Mucosa of stomach (tissue), 1 donor: Measurements from ENCODE around the gene YES1.
"Not testable (repeated sequence)": the region's sequence is repeated elsewhere in the genome, so short reads cannot be mapped to it uniquely, and the experiment has no call there.

ENCODE experiments used
- H3K27me3 ChIP-seq: one replicate; pipeline ENCODE4 v1.7.0; 2013; ENCODE audit warnings: mild to moderate bottlenecking, low read length; ENCODE audit not compliant: control insufficient read depth, insufficient read depth
- H3K36me3 ChIP-seq: one replicate; pipeline ENCODE4 v1.7.0; 2013; ENCODE audit warnings: low read length; ENCODE audit not compliant: control insufficient read depth, insufficient read depth
- H3K4me1 ChIP-seq: one replicate; pipeline ENCODE4 v1.7.0; 2013; ENCODE audit warnings: mild to moderate bottlenecking, low read length; ENCODE audit not compliant: control insufficient read depth, insufficient read depth
- H3K4me3 ChIP-seq: one replicate; pipeline ENCODE4 v1.7.0; 2013; ENCODE audit warnings: low read length
- H3K9ac ChIP-seq: one replicate; pipeline ENCODE4 v1.7.0; 2013; ENCODE audit warnings: mild to moderate bottlenecking, low read length, moderate library complexity
- H3K9me3 ChIP-seq: one replicate; pipeline ENCODE4 v1.7.0; 2013; ENCODE audit warnings: mild to moderate bottlenecking, low read length, moderate library complexity; ENCODE audit not compliant: control insufficient read depth
- donor health status: Pancreatic carcinoma.

YES1 gene

GRCh38 chr18:770583-770961 is 41.5 kb downstream of the YES1 start:
- Histone ChIP-seq H3K4me1 (peaks cover 22% of the 10 kb centered on the region), H3K36me3 (no peaks in the 10 kb centered on the region), H3K9ac (no peak overlapping the region), H3K27me3 (no peaks in the 10 kb centered on the region), H3K4me3 (no peak overlapping the region), H3K9me3 (no peaks in the 10 kb centered on the region)

- H3K9ac ChIP-seq: no peak overlapping the region
- H3K36me3 ChIP-seq: no peaks in the 10 kb centered on the region
- no peaks in the 10 kb centered on the region for H3K9me3 ChIP-seq
- peaks cover 13% of the 10 kb centered on the region for H3K4me1 ChIP-seq
- no peaks in the 10 kb centered on the region for H3K27me3 ChIP-seq
- H3K4me3 ChIP-seq: no peak overlapping the region
Observed at GRCh38 chr18:767961-768360, 44.1 kb downstream of the YES1 start.

DNA sequence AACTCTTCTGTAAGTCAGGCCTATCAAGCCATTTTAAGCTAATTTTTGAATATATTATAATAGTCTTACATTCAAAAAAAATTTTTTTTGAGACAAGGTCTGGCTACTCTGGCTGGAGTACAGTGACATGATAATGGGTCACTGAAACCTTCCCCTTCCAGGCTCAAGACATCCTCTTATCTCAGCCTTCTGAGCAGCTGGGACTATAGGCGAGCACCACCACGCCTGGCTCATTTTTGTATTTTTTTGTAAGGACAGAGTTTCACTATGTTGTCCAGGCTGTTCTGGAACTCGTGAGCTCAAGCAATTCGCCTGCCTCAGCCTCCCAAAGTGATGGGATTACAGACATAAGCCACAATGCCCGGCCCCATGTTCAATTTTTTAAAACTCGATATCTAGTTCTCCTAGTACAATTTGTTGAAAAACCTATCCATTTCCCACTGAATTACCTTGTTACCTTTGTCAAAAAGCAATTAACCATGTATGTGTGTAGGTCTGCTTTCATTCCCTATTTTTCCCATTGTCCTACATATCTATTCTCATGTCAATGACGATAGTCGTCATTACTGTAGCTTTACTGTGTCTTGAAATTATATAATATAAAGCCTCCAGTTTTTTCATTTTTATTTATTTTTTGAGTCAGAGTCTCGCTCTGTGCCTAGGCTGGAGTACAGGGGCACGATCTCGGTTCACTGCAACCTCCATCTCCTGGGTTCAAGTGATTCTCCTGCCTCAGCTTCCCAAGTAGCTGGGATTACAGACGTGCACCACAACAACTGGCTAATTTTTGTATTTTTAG is 44.8 kb downstream of the YES1 start:
- H3K36me3 ChIP-seq: no peaks in the 10 kb centered on the region
- H3K9me3 ChIP-seq: no peaks in the 10 kb centered on the region
- no peak overlapping the region for H3K9ac ChIP-seq
- no peak overlapping the region for H3K4me3 ChIP-seq
- peaks cover 13% of the 10 kb centered on the region for H3K4me1 ChIP-seq
- no peaks in the 10 kb centered on the region for H3K27me3 ChIP-seq

GRCh38 chr18:766550-766860 is 45.5 kb downstream of the YES1 start:
- Histone ChIP-seq H3K4me3 (no peak overlapping the region), H3K27me3 (no peaks in the 10 kb centered on the region), H3K9ac (no peak overlapping the region), H3K36me3 (no peaks in the 10 kb centered on the region), H3K9me3 (no peaks in the 10 kb centered on the region), H3K4me1 (peaks cover 13% of the 10 kb centered on the region)

DNA sequence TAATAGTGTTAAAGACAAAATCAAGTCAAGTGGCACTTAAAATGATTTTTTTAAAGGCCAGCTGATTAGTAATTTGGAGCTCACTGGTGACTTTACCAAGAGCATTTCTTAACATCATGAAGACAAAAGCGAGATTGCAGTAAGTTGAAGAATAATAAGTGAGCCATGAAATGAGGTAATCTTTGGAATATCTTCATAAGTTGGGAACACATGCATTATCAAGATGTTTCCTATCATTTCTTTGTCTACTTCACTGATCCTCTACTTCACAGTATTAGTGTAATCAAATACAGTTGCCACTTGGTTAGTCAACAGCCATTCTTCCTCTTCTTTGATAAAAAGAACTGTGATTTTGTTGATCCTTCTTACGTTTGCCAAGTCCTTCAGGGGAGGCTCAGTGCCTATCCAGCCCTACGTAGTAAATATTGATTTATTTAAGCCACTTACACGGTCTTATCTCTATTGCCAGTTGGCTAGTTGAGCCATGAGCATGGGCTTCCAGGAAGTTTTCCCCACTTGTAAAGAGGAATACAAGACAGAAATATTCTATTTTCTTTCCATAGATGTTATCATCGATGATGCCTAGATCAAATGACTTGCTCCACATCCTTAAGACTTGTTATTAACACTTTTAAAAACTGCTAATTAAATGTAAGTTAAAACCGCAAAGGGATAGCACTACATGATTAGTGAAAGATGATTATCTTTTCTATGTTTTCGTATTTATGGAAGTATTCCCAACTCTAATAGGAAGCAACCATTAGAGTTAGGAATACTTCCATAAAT is 46.1 kb downstream of the YES1 start:
- Histone ChIP-seq H3K9me3 (no peaks in the 10 kb centered on the region), H3K36me3 (no peaks in the 10 kb centered on the region)

GRCh38 chr18:759864-760263 is 52.2 kb downstream of the YES1 start:
- H3K9me3 ChIP-seq, H3K4me1 ChIP-seq, H3K4me3 ChIP-seq, H3K27me3 ChIP-seq, H3K36me3 ChIP-seq, H3K9ac ChIP-seq: not testable (repeated sequence)

More for the DNA sequence above, 46.1 kb downstream of the YES1 start:
- H3K9ac ChIP-seq: no peak overlapping the region
- H3K27me3 ChIP-seq: no peaks in the 10 kb centered on the region
- H3K4me3 ChIP-seq: no peak overlapping the region
- H3K4me1 ChIP-seq: peaks cover 13% of the 10 kb centered on the region

- no peaks in the 10 kb centered on the region for H3K36me3 ChIP-seq
Observed at GRCh38 chr18:755506-755905, 56.5 kb downstream of the YES1 start.

DNA sequence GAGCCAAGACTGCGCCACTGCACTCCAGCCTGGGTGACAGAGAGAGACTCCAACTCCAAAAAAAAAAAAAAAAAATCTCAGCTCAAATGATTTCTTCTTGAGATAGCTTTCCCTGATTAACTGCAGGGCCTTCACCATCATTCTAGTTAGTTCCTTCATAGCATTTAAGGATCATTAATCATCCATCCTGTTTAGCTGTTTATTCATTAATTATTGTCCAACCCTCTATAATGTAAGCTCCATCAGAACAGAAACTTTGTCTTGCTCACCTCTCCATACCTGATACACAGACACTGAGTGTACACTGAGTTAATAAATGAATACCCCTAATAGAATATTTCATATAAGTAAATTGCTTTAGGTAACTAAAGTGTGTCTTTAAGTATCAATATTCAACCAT is 57.4 kb downstream of the YES1 start:
- no peaks in the 10 kb centered on the region for H3K27me3 ChIP-seq

More at GRCh38 chr18:755506-755905, 56.5 kb downstream of the YES1 start:
- no peaks in the 10 kb centered on the region for H3K4me1 ChIP-seq
- H3K27me3 ChIP-seq: no peaks in the 10 kb centered on the region
- H3K9me3 ChIP-seq: no peaks in the 10 kb centered on the region
- H3K4me3 ChIP-seq: no peak overlapping the region
- no peak overlapping the region for H3K9ac ChIP-seq

DNA sequence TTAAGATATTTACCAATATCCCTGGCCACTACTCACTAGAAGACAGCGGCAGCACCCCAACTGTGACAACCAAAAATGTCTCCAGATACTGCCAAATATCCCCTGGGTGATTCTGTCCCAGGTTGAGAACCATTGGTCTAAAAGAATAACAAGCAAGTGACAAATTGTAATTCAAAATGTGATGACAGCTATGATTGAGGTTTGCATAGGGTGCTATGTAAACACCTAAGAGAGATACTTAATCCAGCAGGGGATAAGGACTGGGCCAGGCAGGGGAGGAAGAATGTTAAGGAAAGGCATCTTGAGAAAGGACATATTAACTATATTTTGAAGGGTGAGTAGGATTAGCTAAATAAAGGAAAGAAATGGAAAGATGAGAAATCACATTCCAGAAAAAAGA is 61.6 kb downstream of the YES1 start:
- H3K9ac ChIP-seq: no peak overlapping the region
- H3K27me3 ChIP-seq: no peaks in the 10 kb centered on the region
- H3K4me3 ChIP-seq: no peak overlapping the region
- no peaks in the 10 kb centered on the region for H3K36me3 ChIP-seq
- no peaks in the 10 kb centered on the region for H3K9me3 ChIP-seq
- no peaks in the 10 kb centered on the region for H3K4me1 ChIP-seq

More for the DNA sequence above, 57.4 kb downstream of the YES1 start:
- no peaks in the 10 kb centered on the region for H3K9me3 ChIP-seq
- H3K4me1 ChIP-seq: no peaks in the 10 kb centered on the region
- no peak overlapping the region for H3K9ac ChIP-seq
- H3K36me3 ChIP-seq: no peaks in the 10 kb centered on the region
- H3K4me3 ChIP-seq: no peak overlapping the region

- Histone ChIP-seq H3K27me3 (no peaks in the 10 kb centered on the region), H3K4me1 (no peaks in the 10 kb centered on the region), H3K36me3 (no peaks in the 10 kb centered on the region), H3K4me3 (no peak overlapping the region), H3K9me3 (no peaks in the 10 kb centered on the region), H3K9ac (no peak overlapping the region)
Observed at GRCh38 chr18:744832-745597, 67.0 kb downstream of the YES1 start.

GRCh38 chr18:741931-742512 is 70.0 kb downstream of the YES1 start:
- Histone ChIP-seq H3K36me3 (no peaks in the 10 kb centered on the region), H3K4me1 (no peaks in the 10 kb centered on the region), H3K4me3 (no peak overlapping the region), H3K27me3 (no peaks in the 10 kb centered on the region), H3K9me3 (no peaks in the 10 kb centered on the region), H3K9ac (no peak overlapping the region)

DNA sequence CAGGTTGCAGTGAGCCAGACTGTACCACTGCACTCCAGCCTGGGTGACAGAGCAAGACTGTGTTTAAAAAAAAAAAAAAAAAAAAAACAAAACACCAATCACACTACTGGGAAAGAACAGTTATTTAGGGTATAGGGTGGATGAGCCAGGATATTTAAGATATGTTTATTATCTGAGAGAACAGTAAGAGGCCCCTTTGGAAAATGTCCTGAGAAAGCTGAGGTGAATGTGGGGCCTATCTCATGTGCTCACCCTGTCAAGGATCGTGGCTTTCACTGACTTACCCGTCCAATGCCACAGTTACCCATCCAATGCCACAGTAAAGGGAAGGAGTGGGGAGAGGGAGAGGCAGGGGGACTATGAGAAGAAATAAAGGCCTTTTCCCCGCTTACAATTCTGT is 79.7 kb downstream of the YES1 start:
- H3K4me1 ChIP-seq: no peaks in the 10 kb centered on the region
- H3K36me3 ChIP-seq: peaks cover 6% of the 10 kb centered on the region
- no peaks in the 10 kb centered on the region for H3K27me3 ChIP-seq
- no peaks in the 10 kb centered on the region for H3K9me3 ChIP-seq
- no peak overlapping the region for H3K9ac ChIP-seq
- no peak overlapping the region for H3K4me3 ChIP-seq
